Effector memory CD8-positive, alpha-beta T cell (primary cell): ENCODE measurements around the gene TFF2.
A peak's percentile ranks its signal among the peaks of the same experiment; 100 is the strongest.

Experiments
- ATAC-seq: fragments of 150-1000 bp; cut with Tn5 transposase; replicated peaks from 2 replicates; pipeline ENCODE4 v1.10.0; 2021; ENCODE audit warnings: mild to moderate bottlenecking, moderate library complexity
- DNase-seq, 3 experiments: peaks; one replicate each; pipeline ENCODE4 v3.0.0; 2021
- H3K27ac Mint-ChIP-seq, 2 donors: one replicate each; pipeline ENCODE4 v1.8.0; 2022; ENCODE audit warnings: mild to moderate bottlenecking in 2 of 2, mixed read lengths in 2 of 2, moderate library complexity in 2 of 2
- H3K27me3 Mint-ChIP-seq, 2 donors: one replicate each; pipeline ENCODE4 v1.8.0; 2022; ENCODE audit warnings: mixed read lengths in 2 of 2
- H3K36me3 Mint-ChIP-seq: one replicate; pipeline ENCODE4 v1.8.0; 2022; ENCODE audit warnings: mild to moderate bottlenecking, moderate library complexity, mixed read lengths; ENCODE audit not compliant: insufficient read depth
- H3K4me1 Mint-ChIP-seq, 2 donors: one replicate each; pipeline ENCODE4 v1.8.0; 2022; ENCODE audit warnings: low read depth in 2 of 2, mixed read lengths in 2 of 2
- H3K4me3 Mint-ChIP-seq, 2 donors: one replicate each; pipeline ENCODE4 v1.8.0; 2022; ENCODE audit warnings: mild to moderate bottlenecking in 2 of 2, mixed read lengths in 2 of 2, moderate library complexity in 2 of 2
- H3K9me3 Mint-ChIP-seq, 2 donors: one replicate each; pipeline ENCODE4 v1.8.0; 2022; ENCODE audit warnings: mixed read lengths in 2 of 2

Gene TFF2

DNA sequence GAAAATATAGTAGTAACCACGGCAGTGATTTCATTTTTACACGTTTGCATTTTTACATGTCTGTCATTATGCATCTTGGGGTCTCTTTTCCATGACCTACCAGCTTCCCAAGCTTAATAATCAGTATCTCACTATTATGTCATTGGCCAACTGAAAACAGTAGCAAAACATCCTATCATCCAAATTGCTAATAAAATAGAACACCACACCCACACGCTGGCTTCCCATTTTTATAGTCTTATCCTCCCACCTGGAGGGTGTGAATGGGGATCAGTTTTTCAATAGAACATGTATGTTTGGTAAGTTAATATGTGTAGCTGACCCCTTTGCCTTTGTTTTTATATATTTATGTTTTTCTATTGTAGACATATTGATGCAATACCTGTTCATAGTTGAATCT is 47.4 kb downstream of the TFF2 start:
- Mint-ChIP-seq H3K27me3 (peaks cover 8 to 32% of the 10 kb centered on the region in 2 donors), H3K4me1 (peaks cover under 1 to 3% of the 10 kb centered on the region in 2 donors), H3K9me3 (no peaks in the 10 kb centered on the region), H3K36me3 (peaks cover 4% of the 10 kb centered on the region), H3K27ac (no peak overlapping the region), H3K4me3 (no peak overlapping the region)
- ATAC-seq, result no peak
- DNase-seq, result no peak

DNA sequence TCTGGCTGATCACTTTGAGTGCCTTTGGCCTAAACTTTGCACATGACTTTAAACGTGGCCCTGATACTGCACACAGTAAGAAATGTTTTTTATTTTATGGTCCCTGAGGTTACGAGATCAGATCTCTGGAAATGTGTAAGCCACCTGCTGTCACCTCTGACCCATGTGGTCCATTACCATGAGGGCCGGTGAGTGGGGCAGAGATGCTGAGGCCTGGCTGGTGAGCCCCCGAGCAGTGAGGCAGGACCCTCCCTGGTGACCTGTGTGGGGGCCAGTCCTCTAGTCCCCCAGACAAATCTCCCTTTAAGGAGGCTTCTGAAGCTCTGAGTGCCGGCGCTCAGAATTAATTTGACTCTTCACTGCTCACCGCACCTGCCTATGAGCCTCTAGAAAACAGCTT is 48.0 kb downstream of the TFF2 start:
- H3K4me1 Mint-ChIP-seq, result peaks cover 3% of the 10 kb centered on the region in 2 donors

DNA sequence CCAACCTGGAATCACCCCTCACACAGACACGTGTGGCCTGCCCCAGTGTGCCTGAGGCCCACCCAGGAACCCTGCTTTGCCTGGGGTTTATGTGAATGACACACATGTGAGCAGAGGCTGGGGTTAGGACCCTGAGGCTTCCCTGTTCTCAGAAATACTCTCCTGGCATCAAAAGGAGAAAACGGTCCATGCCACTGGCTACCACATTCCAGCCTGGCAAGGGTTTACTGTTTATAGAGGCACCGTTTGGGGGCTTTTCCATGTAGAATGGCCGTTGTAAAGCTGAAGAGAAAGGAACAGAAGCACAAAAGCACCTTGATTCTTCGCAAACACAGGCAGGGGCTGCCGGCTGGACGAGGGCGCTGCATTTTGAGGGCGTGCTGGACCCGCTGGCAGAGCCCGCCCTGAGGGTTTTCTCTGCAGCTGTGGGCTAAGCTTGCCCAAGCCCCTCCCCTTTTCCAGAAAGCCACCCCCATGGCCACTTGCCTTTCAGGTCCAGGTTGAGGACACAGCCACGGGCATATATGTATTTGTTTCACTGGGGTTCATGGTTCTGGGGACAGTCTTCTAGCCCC is 48.6 kb downstream of the TFF2 start:
- DNase-seq, result no peak
- Mint-ChIP-seq H3K36me3 (peaks cover 10% of the 10 kb centered on the region), H3K9me3 (no peaks in the 10 kb centered on the region), H3K27me3 (peaks cover 8 to 19% of the 10 kb centered on the region in 2 donors), H3K4me3 (no peak overlapping the region), H3K4me1 (peaks cover 3% of the 10 kb centered on the region in 2 donors), H3K27ac (no peak overlapping the region)
- ATAC-seq, result no peak

More for the DNA sequence above, 48.0 kb downstream of the TFF2 start:
- no peak overlapping the region for H3K27ac Mint-ChIP-seq
- H3K36me3 Mint-ChIP-seq, result peaks cover 4% of the 10 kb centered on the region
- H3K4me3 Mint-ChIP-seq, result no peak overlapping the region
- peaks cover 8 to 25% of the 10 kb centered on the region in 2 donors for H3K27me3 Mint-ChIP-seq
- H3K9me3 Mint-ChIP-seq, result no peaks in the 10 kb centered on the region
- ATAC-seq (no peak), DNase-seq (no peak)

DNA sequence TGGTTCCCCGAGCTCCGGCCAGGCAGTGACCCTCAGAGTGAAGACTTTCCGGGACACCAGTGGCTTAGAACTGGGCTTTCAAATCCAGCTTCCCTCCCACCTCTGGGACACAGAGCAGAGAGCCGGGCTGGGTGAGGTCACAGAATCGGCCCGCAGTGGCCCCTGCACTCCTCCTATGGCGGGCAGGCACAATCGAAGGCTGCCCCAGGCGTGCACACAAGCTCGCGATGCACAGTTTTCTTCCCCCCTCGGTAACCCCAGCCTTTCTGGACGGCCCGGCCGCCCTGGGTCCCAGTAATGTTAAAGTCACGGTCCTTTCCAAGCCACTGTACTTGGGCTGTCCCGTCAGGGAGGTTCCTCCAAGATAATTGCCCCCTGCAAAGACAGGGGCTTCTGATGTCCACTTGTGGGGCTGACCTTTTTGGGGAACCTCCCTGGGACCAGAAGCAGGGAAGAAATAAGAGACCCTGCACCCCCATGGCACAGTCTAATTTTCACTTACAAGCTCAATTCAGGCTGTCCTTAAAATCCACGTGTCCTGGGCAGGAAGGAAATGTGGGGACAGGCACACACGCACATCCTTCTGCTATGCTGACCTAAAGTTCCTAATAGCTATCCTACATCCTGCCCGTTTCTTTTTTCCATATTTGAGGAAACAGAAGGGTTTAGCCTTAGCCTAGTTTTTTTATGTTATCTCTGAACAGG is 49.3 kb downstream of the TFF2 start:
- Mint-ChIP-seq H3K9me3 (no peaks in the 10 kb centered on the region), H3K27ac (no peak overlapping the region), H3K4me3 (no peak overlapping the region), H3K4me1 (peaks cover 3% of the 10 kb centered on the region in 2 donors), H3K27me3 (peaks cover 1 to 12% of the 10 kb centered on the region in 2 donors), H3K36me3 (peaks cover 14% of the 10 kb centered on the region)
- DNase-seq, result no peak
- ATAC-seq, result no peak

DNA sequence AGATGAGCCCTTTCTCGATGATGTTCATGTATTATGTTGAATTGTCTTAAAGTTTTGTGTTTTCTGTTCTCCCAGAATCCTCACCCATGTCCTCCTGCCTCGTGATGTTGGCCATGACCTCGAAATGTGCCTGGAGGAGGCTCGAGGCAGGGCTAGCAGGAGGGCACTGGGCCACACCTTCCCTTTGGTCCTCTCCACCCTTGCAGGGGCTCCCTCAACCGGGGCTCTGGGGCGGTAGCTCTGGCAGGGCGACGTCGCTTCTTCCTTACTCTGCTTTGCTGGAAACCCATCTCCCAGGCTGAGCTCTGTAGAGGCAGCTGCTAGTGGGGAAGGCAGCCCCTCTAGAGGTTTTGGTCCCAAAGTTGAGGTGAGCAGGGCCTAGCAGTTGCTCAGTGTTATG is 49.8 kb downstream of the TFF2 start:
- H3K9me3 Mint-ChIP-seq, result no peaks in the 10 kb centered on the region
- H3K4me1 Mint-ChIP-seq, result peaks cover 3% of the 10 kb centered on the region in 2 donors
- H3K27ac Mint-ChIP-seq, result no peak overlapping the region
- H3K27me3 Mint-ChIP-seq, result peaks cover 0 to 7% of the 10 kb centered on the region in 2 donors
- DNase-seq (no peak), ATAC-seq (no peak)
- no peak overlapping the region for H3K4me3 Mint-ChIP-seq
- H3K36me3 Mint-ChIP-seq, result peaks cover 18% of the 10 kb centered on the region

DNA sequence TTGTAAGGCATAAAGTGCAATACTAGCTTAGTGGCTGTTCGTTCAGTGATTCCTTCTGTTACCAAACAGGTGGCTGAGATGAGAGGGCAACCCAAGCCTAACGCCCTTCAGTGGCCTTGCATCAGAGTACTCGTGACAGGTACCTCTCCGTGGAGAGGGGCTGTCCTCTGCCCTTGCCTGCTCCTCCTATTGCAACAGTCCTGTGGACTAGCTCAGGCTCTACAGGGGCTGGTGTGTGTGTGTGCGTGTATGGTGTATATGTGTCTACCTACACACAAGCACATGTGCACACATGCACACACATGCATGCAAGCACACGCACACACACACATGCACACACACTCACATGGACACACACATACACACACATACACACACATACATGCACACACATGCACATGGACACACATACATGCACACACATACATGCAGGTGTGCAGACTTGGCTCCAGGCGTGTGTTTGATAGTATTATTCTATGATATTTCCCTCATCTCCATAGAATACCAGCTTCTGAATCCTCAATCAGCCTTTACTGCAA is 50.7 kb downstream of the TFF2 start:
- Mint-ChIP-seq H3K27ac (no peak overlapping the region), H3K4me1 (peaks cover 3% of the 10 kb centered on the region in 2 donors), H3K4me3 (no peak overlapping the region), H3K27me3 (no peaks in the 10 kb centered on the region), H3K9me3 (no peaks in the 10 kb centered on the region), H3K36me3 (peaks cover 26% of the 10 kb centered on the region)
- ATAC-seq, result no peak
- no peak for DNase-seq

DNA sequence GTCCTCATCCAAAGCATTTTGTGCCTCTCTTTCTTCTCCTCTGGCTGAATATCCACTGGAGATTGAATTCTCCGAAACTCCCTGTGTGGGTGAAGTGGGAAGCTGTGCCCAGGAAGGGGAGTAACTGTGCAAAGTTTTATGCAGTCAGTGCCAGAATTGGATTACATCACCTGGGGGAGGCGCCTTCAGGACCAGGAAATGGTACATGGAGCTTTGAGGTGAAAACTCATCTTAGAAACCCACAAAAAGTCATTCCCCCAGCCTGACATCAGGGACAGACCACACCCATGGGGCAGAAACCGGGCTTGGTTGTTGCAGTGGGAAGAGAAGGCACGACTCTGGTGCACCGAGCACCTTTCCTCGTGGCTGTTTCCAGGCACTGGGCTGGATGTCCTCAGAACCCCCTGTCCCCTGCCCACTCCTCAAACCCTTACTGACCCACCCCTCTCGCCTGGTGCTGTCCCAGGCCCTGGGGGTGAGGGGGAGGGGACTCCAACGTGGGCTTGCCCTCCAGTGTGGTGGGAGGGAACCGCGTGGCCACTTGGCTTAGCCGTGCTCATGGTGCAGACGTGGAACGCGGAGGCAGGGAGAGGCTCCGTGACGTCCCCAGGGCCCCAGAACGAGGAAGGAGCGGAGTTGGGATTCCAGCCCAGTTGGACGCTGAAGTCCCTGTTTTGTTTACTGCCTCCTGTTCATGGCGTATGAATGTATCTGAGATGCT is 51.3 kb downstream of the TFF2 start:
- no peak overlapping the region for H3K27ac Mint-ChIP-seq
- no peak for ATAC-seq
- peaks cover 26% of the 10 kb centered on the region for H3K36me3 Mint-ChIP-seq
- H3K4me3 Mint-ChIP-seq, result no peak overlapping the region
- H3K9me3 Mint-ChIP-seq, result no peaks in the 10 kb centered on the region
- no peak for DNase-seq
- no peaks in the 10 kb centered on the region for H3K27me3 Mint-ChIP-seq
- peaks cover 3% of the 10 kb centered on the region in 2 donors for H3K4me1 Mint-ChIP-seq

DNA sequence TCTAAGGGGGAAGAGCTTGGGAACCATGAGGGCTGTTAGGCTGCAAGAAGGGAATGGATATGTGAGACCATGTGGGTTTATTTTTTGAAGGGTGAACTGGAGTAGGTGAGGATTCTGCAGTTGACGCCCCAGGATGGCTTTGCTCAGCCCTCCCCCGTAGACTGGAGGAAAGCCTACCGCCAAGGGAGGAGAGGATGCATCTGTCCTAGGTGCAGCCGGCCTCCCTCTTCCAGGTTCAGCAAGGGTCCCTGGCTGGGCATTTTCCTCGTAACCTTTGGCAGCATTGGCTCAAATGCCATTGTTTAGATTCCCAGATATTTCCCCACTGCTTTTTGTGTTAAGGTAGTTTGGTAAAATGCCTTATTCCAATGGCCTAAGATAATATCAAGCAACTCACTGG is 52.1 kb downstream of the TFF2 start:
- DNase-seq, result no peak
- Mint-ChIP-seq H3K36me3 (peaks cover 28% of the 10 kb centered on the region), H3K4me1 (peaks cover 0 to 3% of the 10 kb centered on the region in 2 donors), H3K27me3 (no peaks in the 10 kb centered on the region), H3K27ac (peak overlapping the region in 1 of 2 donors; percentile 18), H3K9me3 (no peaks in the 10 kb centered on the region), H3K4me3 (no peak overlapping the region)
- ATAC-seq, result no peak

DNA sequence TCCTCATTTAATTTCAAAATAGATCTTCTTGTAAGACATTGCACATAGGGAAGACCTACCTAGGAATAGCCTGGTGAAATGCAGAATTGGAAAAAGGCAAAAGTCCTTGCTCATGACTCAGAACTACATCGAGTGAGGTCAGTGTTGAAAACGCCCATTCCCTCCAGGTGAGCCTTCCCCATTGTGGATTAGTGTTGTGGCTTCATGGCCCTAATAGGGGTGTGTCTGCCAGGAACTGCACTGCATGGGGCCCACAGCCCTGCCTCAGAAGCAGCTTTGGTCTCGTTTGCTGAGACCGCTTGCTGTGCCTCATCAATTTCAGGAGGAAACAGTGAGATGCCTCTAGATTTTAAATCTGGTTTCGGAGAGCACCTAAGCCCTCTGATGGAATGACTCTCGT is 52.6 kb downstream of the TFF2 start:
- peaks cover 28% of the 10 kb centered on the region for H3K36me3 Mint-ChIP-seq
- ATAC-seq, result no peak
- DNase-seq, result no peak
- peak overlapping the region in 1 of 2 donors; percentile 18 for H3K27ac Mint-ChIP-seq
- no peaks in the 10 kb centered on the region for H3K27me3 Mint-ChIP-seq
- H3K4me3 Mint-ChIP-seq, result no peak overlapping the region
- H3K4me1 Mint-ChIP-seq, result peaks cover 0 to 3% of the 10 kb centered on the region in 2 donors
- H3K9me3 Mint-ChIP-seq, result no peaks in the 10 kb centered on the region

DNA sequence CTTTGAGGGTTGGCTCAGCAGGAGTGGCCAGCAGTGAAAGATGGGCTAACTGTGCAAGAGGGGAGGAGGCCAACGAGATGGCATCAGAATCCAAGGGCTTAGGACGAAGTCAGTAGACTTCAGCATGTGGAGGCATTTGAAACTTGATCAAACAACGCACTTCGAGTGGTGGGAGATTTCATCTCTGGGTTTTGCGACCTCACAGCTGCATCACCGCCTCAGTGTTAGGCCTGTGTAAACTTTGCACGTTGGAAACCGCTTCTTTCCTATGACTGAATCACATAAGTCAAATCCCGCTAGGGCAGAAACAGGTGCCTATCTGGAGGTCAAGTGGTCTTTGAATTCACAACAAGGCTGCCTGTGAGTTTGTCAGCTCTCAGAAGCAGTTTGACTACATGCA is 53.4 kb downstream of the TFF2 start:
- ATAC-seq (no peak), DNase-seq (no peak)
- no peaks in the 10 kb centered on the region for H3K9me3 Mint-ChIP-seq
- H3K27me3 Mint-ChIP-seq, result no peaks in the 10 kb centered on the region
- no peak overlapping the region for H3K4me3 Mint-ChIP-seq
- peaks cover 0 to 3% of the 10 kb centered on the region in 2 donors for H3K4me1 Mint-ChIP-seq
- no peak overlapping the region for H3K27ac Mint-ChIP-seq
- peaks cover 28% of the 10 kb centered on the region for H3K36me3 Mint-ChIP-seq

DNA sequence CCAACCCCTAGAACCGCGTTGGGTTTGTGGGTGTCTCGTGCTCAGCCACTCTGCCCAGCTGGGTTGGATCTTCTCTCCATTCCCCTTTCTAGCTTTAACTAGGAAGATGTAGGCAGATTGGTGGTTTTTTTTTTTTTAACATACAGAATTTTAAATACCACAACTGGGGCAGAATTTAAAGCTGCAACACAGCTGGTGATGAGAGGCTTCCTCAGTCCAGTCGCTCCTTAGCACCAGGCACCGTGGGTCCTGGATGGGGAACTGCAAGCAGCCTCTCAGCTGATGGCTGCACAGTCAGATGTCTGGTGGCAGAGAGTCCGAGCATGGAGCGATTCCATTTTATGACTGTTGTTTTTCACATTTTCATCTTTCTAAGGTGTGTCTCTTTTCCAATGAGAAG is 54.3 kb downstream of the TFF2 start:
- ATAC-seq (no peak), DNase-seq (no peak)
- Mint-ChIP-seq H3K27ac (no peak overlapping the region), H3K36me3 (peaks cover 28% of the 10 kb centered on the region), H3K4me1 (peaks cover 0 to 3% of the 10 kb centered on the region in 2 donors), H3K27me3 (no peaks in the 10 kb centered on the region), H3K4me3 (no peak overlapping the region), H3K9me3 (no peaks in the 10 kb centered on the region)
